ENCODE results near the gene JPH2.
"Not testable (repeated sequence)": the region's sequence is repeated elsewhere in the genome, so short reads cannot be mapped to it uniquely, and the experiment has no call there.

Gene JPH2

DNA sequence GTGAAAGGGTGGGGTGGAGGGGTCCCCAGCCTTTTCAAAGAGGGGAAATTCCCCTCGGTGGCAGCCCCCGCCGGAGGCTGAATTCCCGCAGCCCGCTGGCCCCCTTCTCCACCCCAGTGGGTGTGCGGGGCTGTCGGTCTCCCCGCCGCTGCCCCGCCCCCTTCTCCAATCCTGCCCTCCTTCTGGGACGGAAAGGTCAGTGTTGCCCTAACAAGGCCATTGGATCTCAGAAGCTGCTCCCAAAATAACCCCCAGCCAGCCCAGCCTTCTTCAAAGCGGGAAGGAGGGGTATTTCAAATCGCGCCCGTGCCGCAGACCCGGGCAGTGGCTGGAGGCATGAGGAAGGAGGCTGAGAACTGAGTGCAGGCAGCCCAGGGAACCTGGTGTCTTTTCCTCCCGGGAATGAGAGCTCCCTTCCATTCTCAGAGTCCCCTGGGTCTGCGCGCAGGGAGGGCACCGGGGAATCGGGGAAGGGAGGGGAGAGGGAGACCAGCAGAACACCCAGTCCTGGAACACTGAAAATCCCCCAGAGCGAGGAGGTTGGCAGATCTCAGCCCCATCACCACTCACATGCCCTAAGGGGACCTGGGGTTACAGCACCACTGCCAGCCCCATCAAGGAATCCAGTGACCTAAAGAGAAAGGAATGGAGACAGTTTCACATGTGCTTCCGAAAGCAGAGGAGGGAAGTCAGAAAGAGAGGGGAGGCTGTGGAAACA is at the start of gene JPH2:
TSS of gene JPH2 (minus strand) at position 135 of the 718 bp plus-strand sequence. CDS start 483 bp downstream, outside the sequence.
- peak; percentile 72 for DNase-seq (ENCODE audit: low spot score)

DNA sequence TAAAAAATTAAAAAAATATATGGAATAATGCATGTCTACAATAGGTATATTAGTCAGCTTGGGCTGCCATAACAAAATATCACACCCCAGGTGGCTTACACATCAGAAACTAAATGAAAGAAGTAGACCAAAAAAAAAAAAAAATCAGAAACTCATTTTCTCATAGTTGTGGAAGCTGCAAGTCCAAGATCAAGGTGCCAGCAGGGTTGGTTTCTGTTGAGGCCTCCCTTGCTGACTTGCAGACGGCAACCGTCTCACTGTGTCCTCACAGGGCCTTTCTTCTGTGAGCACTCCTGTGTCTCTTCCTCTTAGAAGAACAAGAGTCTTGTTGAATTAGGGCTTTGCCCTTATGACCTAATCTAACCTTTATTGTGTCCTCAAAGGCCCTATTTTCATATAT is 48.7 kb upstream of the JPH2 start:
- no peak for FAIRE-seq
- DNase-seq (ENCODE audit: low spot score) = no peak

More for the DNA sequence above, at the start of gene JPH2:
- FAIRE-seq = no peak

DNA sequence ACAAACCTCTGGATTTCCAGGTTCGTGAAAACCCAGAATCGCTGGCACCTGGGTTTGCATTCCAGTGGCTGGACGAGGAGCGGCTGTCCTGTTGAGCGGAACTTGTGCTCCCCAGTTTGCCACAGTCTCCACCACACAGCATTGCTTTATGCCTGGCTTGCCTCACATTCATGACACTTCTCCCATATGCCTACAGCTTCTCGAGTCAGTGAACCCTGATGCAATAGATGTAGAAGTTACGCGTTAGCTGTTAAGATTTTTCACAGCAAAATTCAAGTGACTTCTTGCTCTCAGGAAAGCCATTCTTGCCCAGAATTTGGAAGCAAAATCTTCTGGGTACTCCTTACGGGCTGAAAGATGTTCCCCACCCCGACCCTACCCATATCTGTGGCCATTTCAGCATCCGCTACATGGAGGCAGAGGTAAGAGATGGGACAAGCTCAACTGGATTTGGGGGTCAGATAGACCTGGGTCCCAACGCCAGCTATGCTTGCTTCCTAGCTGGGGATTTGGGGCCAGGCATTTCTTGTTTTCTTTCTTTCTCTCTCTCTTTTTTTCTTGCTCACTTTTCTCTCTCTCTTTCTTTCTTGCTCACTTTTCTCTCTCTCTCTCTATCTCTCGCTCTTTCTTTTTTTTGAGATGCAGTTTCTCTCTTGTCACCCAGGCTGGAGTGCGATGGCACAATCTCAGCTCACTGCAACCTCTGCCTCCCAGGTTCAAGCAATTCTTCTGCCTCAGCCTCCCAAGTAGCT is 47.8 kb upstream of the JPH2 start:
- FAIRE-seq = no peak
- no peak for DNase-seq (ENCODE audit: low spot score)

DNA sequence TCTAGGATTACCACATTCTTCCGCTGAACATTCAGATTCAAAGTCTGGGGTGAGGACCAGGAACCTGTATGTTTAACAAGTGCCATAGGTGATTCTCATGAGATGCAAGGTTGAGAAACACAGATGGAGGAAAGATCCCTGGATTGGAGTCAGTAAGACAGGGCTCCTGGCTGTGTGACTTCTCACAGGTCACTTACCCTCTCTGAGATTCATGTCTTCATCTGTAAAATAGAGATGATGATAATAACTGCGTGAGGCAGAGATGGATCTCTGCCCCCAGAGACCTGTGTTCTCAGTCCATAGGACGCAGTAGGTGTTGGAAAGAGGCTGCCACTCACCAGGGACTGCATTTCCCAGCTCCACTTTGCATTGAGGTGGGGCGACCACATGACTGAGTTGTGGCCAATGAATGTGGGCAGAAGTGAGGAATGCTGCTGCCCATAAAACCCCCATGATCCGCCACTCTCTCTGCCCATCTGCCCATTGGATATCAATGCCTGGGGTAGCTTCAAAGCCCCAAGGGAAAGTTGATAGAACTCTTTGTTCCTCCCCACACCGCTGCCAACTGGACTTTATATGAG is 46.5 kb upstream of the JPH2 start:
- FAIRE-seq = peak; percentile 71
- no peak for DNase-seq (ENCODE audit: low spot score)

DNA sequence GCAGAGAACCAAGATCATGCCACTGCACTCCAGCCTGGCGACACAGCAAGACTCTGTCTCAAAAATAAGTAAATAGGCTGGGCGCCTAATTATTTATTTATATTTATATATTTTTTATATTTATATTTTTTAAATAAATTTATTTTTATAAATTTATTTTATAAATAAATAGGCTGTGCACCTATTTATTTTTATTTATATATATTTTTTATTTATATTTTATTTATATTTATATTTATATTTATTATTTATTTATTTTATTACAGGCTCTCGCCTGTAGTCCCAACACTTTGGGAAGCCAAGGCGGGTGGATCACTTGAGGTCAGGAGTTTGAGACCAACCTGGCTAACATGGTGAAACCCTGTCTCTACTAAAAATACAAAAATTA is 45.5 kb upstream of the JPH2 start:
- not testable (repeated sequence) for FAIRE-seq; DNase-seq (ENCODE audit: low spot score)

DNA sequence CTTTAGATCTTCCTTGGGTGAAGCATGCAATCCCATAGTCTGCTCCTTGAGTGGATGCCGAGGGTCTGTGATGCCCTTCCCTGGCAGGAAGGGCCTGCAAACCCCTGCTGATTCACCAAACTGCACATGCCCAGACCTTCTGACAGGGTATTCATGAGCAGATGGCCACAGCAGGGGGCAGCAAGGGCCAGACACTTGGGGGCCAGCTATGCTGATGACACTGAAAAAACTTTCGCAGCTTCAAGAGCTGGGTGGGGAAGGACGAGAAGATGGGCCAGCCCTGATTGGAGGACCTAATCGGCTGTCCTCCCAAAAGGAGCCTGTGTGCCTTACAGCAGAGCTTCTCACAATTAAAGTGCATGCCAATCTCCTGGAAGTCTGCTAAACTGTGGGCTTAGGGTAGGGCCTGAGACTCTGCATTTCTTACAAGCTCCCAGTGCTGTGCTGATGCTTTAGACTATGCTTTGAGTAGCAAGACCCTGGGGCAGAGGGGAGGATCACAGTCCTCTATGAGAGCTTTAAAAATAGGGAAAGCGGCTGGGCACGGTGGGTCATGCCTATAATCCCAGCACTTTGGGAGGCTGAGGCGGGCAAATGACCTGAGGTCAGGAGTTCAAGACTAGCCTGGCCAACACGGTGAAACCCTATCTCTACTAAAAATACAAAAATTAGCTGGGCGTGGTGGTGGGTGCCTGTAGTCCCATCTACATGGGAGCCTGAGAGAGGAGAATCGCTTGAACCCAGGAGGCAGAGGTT is 44.9 kb upstream of the JPH2 start:
- no peak for DNase-seq (ENCODE audit: low spot score)
- FAIRE-seq = peak; percentile 44

DNA sequence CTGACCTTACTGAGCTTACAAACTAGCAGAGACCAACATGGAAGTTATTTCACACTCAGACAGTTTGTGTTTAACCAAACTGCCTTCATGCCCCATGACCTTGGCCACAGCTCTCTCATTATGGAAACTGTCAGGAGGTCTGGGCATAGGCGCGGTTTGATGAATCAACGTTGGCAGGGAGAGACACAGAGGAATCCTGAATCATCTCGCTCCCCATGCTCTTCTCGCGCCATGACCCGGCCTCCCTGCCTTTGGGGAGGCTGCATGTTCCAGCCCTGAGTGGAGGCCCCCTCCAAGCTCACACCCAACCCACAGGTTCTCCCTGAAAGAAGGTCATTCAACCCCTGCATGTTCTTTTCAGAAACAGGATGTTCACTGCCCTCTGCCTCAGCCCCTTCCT is 44.2 kb upstream of the JPH2 start:
- no peak for FAIRE-seq
- no peak for DNase-seq (ENCODE audit: low spot score)

DNA sequence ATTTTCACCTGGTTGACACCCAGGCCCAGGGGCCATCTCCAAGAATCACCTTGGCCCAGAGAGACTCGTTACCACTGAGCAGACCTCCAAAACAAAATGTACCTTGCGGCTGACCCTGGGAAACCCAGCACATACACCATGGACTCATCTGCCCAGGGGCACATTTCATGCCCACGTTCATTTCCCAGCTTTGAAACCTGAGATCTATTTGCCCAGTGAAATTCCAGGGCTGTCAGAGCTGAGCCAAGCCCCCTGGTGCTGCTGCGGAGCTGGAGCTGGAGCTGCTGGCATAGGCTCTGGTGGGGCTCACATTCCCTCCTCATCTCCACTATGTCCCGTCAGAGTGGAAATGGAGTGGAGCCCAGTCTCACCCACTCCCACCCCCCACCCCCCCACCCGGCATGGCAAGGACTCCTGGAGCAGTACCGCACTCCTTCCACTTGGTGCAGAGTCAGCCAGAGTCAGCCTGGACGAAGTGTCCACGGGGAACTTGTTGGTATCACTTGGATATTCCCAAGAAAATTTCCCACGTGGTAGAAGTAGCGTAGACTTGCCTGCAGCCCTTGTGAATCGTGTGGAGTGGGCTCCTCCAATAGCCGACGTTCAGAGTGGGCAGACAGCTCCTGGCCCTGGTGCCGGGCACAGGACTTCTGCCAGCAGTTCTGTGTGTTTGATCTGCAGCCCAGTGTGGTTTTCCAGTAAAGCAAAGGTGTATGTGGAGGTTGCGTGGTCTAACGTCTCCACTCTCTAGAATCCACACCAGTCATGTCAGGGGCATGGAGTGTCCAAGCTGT is 41.7 kb upstream of the JPH2 start:
- FAIRE-seq = no peak
- DNase-seq (ENCODE audit: low spot score) = no peak

DNA sequence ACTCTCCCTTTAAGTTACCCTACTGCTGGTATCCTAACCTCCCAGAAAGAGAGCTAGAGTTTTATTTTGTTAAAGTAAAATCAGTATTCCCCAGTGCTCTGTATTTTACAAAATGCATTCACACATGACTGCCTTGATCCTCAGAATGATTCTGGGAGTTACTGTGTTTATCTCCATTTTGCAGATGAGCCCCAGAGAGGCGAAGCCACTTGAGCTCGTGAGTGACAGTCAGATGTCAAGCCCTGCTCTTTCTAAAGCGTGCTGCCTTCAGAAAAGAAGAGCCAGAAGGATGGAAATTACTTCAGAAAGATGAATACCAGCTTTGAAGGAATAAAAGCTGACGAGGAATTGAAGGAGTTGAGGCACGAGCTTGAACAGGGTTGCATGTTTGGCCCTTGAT is 37.6 kb upstream of the JPH2 start:
- DNase-seq (ENCODE audit: low spot score) (no peak), FAIRE-seq (no peak)

DNA sequence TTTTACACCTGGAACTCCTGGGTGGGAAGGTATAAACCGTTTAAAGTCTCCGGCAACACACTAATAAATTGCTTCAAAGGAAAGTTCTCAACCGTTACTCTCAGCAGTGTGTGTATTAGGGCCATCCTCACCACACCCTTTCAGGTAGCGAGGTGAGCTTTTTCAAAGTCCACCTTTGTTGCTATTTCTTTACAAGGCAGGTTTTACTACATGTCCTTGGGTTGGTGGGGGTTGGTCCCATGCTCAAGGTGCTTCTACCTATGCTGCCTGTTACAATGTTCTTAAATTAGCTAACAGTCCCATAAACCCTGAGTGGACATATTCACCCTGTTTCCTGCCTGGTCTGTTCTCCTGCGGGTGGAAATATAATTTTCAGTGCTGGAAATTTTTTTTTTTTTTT is 36.7 kb upstream of the JPH2 start:
- FAIRE-seq (no peak), DNase-seq (ENCODE audit: low spot score) (no peak)

DNA sequence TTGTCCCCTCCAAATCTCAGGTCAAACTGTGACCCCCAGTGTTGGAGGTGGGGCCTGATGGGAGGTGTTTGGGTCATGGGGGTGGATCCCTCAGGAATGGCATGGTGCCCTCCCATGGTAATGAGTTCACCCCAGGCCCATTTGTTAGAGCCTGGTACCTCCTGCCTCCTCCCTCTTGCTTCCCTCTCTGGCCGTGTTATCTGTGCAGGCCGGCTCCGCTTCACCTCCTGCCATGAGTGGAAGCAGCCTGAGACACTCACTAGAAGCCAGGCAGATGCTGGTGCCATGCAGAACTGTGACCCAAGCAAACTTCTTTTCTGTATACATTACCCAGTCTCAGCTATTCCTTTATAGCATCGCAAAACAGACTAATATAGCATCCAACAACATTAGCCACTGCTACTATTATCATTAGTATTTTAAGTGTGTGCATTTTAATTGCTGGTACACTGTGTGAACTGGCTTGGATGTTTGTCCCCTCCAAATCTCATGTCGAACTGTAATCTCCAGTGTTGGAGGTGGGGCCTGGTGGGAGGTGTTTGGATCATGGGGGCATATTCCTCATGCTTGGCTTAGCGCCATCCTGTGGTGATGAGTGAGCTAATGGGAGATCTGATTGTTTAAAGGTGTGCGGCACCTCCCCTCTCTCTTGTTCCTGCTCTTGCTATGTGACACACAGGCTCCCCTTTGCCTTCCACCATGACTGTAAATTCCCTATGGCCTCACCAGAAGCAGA is 35.8 kb upstream of the JPH2 start:
- peak; percentile 85 for FAIRE-seq

DNA sequence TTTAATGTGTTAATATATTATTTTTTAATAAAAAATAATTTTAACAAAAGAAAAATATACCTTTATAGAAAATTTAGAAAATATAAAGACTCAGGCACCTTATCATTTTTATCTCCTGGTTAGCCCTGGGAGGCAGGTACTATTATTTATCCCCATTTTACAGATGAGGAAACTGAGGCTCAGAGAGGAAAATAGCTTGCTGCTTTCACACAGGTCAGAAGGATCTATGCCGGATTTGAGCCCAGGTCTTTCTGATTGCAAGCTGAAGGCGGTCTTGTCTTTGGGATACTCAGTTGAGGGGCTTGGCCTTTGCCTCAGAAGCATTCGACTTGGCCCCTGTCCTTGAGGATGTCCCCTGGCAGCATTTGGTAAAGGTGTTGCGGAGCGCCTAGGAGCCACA is 35.0 kb upstream of the JPH2 start:
- FAIRE-seq = no peak
- no peak for DNase-seq (ENCODE audit: low spot score)

More for the DNA sequence above, 35.8 kb upstream of the JPH2 start:
- no peak for DNase-seq (ENCODE audit: low spot score)

DNA sequence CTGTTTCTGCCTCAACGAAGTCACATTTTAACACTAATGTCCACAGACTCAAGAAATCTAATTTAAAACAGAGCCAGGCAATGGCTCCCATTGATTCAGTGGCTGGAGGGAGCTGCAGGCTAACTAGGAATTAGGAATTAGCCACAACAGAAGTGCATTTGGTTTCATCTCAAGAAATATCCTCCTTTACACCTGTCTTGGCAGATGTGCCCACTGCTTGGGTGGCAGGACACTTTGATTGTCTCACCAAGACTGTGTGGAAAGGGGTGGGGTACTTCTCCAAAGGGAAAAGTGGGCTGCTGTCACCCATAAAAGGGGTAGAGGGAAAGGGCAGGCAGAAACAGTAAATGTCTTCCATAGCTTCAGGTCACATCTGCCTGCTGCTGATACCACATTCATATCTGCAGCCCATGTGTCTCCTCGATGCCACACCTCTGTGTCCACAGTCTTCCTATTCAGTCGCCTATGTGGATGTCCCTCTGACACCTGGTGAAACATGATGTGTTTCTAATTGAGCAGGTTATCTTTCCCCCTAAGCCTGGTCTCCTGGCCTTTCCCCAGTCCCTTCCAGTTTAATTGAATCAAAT is 34.5 kb upstream of the JPH2 start:
- DNase-seq (ENCODE audit: low spot score) = no peak
- no peak for FAIRE-seq

DNA sequence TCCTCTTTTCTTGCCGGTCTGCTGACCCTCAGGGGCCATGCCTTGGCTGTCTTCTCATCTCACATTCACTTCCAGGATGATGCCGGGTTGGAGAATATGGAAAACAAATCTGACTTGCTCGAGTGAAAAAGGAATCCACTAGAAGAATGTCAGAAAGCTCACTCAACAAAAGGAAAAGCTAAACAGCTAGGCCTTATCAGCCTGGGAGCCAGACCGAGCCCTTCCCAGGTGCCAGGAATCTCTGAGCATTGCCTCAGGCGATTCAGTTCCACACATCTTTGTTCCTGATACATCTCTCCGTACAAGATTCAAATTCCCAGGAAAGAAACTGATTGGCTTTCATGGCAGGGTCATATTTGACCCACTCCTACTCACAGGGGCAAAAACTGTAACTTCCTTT is 32.8 kb upstream of the JPH2 start:
- FAIRE-seq = no peak
- DNase-seq (ENCODE audit: low spot score) = no peak

DNA sequence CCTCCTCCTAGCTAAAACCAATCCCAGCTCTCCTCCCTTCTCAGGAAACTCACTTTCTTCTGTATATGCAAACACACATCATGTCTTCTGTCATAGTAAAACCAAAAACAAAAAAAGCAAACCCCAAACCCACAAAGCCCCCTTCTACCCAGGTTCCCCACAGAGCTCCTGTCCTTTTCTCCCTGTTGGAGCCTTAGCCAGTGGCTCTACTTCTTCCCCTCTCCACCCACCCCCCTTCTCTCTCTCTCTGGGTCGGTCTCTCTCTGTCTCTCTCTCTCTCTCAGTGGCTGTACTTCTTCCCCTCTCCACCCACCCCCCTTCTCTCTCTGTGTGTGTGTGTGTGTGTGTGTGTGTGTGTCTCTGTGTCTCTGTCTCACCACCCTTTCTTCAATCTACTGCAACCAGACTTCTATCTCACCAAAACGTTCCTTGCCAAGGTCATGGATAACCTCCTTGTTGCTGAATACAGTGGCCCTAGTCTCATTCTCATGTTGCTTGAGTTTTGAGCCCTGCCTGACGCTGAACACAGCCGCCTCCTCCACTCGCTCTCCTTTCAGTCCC is 32.3 kb upstream of the JPH2 start:
- no peak for DNase-seq (ENCODE audit: low spot score)
- FAIRE-seq = no peak

DNA sequence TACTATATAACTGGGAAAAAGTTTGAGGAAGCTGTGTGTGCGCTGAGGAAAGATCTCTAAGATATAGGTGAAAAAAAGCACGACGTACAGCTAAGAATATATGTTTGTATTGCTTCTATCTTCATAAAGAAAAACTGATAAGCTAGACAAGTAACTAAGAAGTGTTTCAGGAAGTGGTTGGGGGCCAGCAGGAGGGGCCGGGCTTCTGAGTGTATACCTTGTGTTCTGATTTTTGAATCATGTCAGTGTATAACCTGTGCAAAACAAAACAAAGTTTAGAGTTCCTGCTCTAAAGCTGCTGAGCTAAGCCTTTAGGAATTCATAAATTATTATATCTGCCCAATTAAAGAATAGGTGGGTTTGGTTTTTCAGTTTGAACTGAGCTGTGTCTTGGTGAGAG is 31.5 kb upstream of the JPH2 start:
- no peak for FAIRE-seq
- no peak for DNase-seq (ENCODE audit: low spot score)

DNA sequence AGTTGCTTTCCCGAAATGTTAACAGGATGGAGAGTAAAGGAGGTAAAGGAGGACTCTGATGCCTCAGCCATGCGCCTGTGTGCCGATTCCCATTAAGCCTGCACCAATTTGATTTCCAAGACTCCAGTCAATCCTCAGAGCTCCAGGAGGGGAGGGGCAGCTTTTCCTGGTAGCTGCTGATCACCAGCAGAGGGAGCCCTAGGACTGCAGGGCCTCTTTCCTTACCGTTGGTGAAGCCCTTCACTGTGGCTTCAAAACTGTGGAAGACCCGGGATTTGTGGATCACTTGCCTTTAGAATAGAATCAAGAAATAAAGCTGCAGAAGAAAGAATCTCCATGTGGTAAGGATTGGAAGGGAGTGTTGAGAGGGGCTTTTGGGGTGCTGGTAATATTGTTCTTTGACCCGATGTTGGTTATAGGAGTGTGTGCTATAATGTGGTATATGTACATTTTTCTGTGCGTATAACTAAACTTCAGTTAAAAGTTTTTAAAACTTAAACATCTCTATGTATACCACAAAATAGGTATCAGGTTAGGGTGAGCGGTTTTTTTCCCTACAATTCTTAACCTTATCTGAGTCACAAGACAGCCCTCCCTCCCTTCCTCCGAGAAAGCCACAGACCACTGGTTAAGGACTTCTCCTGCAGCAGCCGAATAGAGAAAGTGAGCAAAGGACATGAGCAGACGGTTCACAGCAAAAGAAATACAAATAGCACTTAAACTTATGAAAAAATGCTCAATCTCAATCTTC is 30.5 kb upstream of the JPH2 start:
- DNase-seq (ENCODE audit: low spot score) = peak; percentile 84
- peak; percentile 75 for FAIRE-seq

DNA sequence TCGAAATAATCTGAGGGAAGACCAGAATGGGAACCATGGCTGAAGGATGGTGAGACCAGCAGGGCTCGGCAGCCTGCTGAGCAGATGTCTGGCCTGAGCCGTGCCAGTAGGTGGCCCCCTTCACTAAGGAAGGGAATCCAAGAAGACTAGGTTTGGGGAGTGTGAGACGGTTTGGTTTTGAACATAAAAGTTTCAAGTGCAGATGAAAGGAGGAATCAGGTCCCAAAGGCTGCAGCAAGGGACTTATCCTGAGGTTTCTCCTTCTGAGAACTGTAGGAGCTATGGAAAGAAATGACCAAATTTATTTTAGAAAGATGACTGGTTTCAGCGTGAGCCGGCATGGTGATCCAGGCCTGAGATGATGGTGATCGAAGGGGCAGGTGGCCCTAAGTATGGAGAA is 28.1 kb upstream of the JPH2 start:
- peak; percentile 13 for FAIRE-seq
- DNase-seq (ENCODE audit: low spot score) = peak; percentile 77

DNA sequence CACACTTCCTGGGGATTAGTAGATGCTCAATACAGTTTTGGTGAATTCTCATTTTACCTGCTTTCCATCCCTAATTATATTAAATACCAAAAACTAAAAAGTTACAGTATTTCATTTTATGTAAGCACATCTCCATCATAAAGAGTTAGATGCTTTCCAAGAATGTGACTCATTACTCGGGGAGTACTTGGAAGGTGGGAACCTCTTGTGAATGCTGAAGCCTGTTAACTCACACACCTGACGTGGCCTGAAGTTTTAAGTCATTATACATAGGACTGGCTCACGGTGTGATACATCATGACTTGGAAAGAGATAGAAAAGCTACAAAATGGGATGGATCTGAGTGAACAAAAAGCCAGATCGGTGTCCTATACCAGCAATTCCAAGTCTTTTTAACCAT is 25.8 kb upstream of the JPH2 start:
- DNase-seq (ENCODE audit: low spot score) = no peak
- FAIRE-seq = no peak
